ENCODE data around the gene SPIRE2.
"Not testable (repeated sequence)": the region's sequence is repeated elsewhere in the genome, so short reads cannot be mapped to it uniquely, and the experiment has no call there.

The SPIRE2 gene

DNA sequence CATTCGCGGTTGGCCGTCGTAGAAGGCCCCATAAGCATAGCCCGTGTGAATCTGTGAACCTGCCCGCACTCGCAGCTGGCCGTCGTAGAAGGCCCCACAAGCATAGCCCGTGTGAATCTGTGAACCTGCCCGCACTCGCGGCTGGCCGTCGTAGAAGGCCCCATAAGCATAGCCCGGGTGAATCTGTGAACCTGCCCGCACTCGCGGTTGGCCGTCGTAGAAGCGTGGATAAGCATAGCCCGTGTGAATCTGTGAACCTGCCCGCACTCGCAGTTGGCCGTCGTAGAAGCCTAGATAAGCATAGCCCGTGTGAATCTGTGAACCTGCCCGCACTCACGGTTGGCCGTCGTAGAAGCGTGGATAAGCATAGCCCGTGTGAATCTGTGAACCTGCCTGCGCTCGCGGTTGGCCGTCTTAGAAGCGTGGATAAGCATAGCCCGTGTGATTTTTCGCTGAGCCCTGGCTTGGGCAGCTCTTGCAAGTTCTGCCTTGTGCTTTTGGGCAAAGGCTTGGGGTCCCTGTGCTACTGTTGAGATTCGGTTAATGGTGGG is 6.6 kb downstream of the SPIRE2 start:
- DNase-seq (ENCODE audit: low read depth in 4 of 4, low spot score in 1 of 4), result not testable (repeated sequence)

DNA sequence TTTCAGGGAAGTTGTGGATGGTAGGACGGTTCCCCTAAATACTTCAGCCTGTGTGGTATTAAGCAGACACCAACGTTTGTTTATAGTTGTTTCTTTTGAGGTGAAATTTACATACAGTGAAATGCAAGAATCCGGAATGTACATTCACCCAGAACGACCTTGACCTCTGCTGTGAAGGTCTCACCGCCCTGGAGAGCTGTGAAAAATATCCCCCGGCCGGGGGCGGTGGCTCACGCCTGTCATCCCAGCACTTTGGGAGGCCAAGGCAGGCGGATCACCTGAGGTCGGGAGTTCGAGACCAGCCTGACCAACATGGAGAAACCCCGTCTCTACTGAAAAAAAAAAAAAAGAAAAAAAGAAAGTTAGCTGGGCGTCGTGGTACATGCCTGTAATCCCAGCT is 8.2 kb downstream of the SPIRE2 start:
- not testable (repeated sequence) for DNase-seq (ENCODE audit: low read depth in 4 of 4, low spot score in 1 of 4)

DNA sequence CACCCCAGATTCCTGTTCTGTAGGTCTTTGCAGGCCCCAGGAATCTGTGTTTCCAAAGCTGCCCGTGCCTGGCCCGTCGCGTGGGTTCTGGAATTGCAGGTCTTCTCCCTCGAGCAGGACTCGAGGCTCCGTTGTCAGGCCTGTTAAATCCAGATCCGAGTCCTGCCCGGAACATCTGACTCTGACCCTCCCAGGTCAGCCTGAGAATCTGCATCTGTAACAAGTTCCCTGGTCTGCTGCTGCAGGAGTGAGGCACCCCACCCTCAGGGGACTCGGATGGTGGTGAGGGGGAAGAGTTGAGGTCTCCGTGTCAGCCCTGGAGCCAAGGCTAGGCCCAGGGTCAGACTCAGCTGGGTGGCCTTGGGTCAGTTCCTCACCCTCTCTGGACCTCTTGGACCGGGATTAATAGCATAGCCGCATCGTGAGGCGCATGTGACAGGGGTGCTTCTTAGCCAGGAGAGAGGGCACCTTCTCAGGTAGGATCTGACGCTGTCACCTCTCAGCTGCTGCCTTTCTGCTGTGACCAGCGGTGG is 8.8 kb downstream of the SPIRE2 start:
- DNase-seq (ENCODE audit: low read depth in 4 of 4, low spot score in 1 of 4), result no peak

DNA sequence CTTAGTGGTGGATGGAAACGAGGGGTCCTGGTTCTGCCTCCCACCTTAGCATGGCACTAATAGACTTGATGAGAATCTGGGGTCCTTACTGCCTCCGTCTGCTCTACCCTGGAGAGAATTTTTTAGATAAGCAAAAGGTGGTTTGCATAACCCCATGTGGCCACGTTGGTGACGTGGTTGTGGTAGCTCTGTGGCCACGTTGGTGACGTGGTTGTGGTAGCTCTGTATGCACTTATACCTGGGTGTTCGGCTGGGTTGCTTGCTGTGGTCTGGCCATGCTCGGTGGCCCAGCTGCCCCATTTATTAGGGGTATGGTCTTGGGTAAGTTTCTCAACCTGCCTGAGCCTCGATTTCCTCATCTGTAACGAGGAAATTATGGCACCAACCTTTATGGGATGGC is 13.0 kb downstream of the SPIRE2 start:
- no peak for DNase-seq (ENCODE audit: low read depth in 4 of 4, low spot score in 1 of 4)

DNA sequence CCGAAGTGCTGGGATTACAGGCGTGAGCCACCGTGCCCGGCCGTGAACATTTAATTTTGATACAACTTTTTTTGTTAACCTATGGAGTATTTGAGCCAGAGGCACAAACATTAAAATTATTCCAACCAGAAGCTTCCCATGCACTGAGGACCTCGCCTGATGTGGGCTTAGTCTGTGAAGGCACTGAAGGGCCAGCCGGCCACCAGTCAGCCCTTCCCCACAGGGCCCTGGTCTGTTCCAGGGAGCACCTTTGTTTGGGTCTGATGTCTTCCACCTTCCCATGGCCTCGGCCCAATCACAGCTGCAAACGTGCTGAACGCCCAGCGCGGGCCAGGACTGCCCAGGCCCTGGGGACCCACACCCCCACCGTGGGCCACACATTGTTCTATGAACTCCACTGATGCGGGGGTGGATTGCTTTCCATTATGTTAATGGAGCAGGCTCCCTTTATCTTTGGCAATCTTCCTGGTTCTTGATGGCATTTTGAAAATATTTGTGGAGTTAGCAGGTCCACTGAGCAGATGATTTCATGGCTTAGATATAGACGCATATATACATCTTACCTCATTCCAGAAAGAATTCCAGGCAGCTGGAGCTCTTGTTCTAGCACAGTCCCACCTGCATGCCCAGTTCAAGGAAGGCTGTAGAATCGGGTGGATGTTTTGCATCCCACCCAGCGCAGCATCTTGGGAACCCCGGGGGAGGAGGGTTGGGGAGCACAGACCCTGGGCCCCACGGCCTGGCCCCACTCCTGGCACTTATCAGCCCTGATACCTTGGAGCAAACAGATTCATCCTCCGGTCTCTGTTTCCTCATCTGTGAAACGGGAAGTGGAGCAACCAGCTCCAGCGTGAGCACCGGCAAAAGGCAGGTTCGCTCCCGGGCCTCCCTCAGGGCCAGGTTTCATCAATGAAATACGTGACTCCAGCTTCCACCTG is 14.5 kb downstream of the SPIRE2 start:
- DNase-seq (ENCODE audit: low read depth in 4 of 4, low spot score in 1 of 4), result no peak

DNA sequence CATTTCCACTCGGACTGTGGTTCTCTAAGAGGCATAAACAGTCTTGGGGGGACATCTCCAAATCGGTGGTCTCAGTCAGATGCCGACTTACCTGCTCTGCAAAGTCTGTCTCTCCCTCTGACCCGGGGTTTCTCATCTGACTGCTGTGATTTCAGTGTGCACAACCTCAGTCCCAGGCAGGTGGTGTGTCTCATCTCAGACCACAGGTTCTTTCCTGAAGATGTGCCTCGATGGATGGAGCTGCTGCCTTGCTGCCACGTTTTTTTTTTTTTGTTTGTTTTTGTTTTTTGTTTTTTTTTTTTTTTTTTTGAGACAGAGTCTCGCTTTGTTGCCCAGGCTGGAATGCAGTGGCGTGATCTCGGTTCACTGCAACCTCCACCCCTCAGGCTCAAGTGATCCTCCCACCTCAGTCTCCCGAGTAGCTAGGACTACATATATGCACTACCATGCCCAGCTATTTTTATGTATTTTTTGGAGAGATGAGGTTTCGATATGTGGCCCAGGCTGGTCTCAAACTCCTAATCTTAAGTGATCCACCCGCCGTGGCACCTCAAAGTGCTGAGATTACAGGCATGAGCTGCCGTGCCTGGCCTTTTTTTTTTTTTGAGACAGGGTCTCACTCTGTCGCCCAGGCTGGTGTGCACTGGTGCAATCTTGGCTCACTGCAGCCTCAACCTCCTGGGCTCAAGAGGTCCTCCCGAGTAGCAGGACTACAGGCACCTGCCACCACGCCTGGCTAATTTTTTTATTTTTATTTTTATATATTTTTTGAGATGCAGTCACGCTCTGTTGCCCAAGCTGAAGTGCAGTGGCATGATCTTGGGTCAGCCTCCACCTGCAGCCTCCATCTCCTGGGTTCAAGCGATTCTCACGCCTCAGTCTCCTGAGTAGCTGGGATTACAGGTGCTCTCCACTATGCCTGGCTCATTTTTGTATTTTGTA is 15.4 kb downstream of the SPIRE2 start:
- DNase-seq (ENCODE audit: low read depth in 4 of 4, low spot score in 1 of 4), result no peak

DNA sequence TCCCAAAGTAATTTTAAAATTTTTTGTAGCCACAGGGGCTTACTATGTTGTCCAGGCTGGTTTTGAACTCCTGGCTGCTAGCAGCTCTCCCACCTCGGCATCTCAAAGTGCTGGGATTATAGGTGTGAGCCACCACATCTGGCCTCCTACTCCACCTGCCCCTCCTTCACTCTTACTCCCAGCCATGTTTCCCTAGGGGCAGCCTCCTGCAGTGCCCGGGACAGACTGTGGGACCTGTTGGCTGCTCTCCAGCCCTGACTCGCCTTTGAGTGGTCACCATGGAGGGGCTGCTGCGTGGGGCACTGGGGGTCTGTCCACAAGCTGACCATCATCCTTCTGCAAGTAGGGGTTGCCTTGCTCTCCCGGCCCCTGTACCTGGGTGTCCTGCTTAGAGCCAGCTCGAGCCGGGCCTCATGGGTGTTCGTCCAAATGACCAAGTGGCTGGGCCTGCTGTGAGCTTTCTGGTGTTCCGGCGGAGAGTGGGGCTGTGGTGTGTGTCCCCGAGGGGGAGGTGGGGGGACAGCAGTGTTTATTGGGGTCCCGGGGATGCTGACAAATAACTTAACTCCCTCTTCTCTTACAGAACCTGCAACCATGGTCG is 16.6 kb downstream of the SPIRE2 start:
- no peak for DNase-seq (ENCODE audit: low read depth in 4 of 4, low spot score in 1 of 4)

DNA sequence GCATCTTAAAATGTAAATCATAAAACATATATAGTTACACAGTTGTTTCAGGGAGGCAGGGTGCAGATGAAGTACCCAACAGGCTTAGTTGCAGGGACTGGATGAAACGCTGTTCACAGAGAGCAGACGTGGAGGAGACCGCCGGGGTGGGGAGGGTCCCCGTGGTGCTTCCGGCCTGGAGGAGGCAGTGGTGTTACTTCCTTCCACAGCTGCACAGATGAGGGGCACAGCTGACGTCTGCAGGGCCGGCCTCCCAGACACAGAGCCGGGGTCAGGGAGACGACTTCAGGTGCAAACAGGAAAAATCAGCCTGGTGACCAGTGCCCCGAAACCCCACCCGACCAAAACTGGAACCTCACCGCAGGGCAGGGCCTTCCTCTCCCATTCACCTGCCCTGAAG is 17.1 kb downstream of the SPIRE2 start:
- DNase-seq (ENCODE audit: low read depth in 4 of 4, low spot score in 1 of 4), result no peak

DNA sequence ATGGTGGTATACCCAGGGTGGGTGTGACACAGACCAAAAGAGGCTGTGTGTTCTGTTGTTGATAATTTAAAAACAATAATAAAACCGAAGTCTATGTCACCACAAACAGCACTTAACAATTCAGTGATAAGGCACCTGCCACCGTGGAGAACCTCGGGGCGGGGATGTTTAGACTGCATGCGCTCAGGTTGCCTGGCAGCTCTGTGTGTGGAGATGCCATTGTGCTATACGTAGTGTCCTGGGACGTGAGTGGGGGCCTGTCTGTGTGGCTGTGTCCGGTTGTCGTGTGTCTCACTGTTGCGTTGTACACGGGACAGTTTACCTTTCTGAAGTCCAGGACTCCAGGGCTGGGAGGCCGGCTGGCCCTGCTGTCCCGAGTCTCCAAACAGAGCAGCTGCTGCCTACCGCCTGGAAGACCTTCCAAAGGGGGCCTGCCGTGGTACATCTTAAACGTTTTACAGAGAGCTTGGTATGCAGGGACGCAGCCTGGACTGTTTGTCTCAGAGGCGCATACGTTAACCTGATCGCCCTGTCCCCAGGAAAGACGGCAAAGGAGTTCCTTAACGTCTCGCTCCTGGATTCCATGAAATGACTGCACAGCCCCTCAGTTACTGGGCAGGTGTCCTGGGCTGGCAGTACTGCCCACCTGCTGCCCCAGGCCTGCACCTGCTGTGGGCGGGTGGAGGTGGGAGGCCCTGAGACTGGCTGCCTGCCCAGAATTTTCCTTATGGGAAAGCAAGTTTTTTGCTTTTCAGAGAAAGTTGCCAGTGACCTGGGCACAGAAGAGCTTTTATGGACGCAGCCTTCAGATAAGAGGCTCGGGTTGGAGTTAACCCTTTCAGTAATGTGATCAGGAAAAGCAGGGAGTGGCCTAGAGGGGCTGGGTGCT is 19.0 kb downstream of the SPIRE2 start:
- DNase-seq (ENCODE audit: low read depth in 4 of 4, low spot score in 1 of 4), result no peak

DNA sequence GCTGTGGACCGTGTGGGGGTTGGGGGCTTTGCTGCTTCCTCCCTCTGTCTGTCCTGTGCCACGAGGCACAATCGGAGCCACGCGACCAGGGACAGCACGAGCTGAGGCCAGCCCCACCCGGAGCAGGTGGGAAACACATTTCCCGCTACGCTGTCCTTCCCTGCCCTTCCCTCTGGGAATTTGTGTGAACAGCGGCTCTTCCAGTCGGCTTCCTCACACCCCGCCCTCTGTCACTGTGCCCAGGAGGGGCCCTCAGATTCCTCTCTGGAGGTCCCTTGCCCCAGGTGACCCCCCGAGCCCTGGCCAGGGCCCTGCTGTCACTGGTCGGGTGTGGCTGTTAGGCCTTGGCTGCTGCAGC is 19.6 kb downstream of the SPIRE2 start:
- no peak for DNase-seq (ENCODE audit: low read depth in 4 of 4, low spot score in 1 of 4)

DNA sequence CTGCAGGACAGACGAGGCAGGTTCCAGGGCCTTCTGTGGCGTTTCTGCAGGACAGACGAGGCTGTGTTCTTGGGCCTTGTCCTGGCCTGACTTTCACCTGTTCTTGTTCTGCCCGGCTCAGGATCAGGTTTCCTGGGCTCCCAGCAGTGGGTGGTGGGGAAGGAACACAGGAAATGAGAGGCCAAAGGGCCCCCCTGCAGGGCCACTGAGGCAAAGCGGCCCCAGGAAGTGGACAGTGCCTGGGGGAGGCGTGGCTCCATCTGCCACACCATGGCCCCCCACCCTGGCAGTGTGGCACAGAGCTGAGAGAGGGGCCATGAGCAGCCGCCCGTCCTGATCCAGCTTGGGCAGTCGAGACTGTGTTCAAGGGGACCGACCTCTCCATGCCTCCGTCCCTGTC is 20.7 kb downstream of the SPIRE2 start:
- no peak for DNase-seq (ENCODE audit: low read depth in 4 of 4, low spot score in 1 of 4)

DNA sequence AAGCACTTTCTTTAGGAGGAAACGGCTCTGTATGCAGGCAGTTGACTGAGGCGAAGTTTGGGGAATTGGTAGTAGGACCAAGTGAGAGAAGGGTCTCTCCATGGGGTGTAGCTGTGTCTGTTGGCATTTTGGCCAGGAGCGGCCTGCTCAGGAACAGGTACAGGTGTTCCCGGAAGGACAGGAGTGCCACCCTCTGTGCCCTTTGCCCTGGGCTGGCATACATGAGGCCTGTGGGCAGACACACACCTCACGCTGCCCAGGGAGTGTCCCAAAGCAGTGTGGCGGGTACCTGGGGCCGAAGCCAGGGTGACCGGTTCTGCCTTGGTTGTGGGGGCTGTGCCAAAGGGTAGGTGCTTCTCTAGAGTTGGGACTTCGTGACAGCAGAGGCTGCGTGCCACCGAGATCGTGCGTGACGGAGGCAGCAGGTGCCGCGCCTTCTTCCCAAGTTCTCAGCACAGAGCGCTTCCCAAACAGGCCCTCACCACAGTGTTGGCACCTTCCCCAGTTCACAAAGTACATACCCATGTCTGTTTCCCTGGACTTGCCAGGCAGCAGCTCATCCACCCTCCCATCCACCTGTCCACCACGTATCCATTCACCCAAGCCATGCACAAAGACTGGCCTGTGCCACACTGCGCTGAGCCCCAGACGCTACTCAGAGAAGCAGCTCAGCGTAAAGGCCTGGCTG is 25.2 kb downstream of the SPIRE2 start:
- no peak for DNase-seq (ENCODE audit: low read depth in 4 of 4, low spot score in 1 of 4)

DNA sequence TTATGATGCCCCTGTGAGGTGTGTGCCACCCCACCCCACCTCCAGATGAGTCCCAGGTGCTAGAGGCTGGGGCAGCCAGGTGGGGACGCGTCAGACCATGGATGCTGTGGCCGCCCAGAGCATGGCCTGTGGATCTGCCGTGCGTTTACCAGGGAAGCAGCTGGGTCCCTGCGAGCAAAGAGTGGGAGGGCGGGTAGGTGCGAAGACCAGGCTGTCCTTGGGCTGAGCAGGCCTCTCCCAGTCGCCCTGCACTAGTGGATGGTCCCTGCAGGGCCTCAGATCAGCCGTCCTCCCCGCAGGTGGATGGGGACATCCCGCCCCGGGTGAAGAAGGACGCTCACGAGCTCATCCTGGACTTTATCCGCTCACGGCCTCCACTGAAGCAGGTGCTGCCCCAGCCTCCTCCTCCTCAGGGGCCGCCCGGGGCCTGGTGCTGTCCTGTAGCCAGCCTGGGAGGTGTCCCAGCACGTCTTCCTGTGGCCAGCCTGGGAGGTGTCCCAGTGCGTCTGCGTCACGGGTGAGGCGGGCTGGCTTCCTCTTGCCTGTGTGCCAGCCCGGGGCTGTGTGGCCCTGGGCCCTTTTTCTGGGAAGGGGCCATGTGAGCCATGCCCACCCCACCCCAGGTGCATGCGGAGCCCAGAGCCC is 27.1 kb downstream of the SPIRE2 start:
- DNase-seq (ENCODE audit: low read depth in 4 of 4, low spot score in 1 of 4), result no peak

DNA sequence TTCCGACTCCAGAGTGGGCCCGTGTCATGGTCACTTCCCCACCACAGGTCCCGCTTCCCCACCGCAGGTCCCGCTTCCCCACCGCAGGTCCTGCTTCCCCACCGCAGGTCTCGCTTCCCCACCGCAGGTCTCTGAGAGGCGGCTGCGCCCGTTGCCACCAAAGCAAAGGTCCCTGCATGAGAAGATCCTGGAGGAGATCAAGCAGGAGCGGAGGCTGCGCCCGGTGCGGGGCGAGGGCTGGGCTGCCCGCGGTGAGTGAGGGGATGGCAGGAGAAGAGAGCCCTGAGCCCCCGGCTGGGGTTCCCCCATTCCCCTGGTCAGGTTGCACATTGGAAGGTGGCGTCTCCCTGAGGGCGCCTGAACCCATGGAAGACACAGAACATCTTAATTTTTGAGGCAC is 27.7 kb downstream of the SPIRE2 start:
- DNase-seq (ENCODE audit: low read depth in 4 of 4, low spot score in 1 of 4), result no peak

DNA sequence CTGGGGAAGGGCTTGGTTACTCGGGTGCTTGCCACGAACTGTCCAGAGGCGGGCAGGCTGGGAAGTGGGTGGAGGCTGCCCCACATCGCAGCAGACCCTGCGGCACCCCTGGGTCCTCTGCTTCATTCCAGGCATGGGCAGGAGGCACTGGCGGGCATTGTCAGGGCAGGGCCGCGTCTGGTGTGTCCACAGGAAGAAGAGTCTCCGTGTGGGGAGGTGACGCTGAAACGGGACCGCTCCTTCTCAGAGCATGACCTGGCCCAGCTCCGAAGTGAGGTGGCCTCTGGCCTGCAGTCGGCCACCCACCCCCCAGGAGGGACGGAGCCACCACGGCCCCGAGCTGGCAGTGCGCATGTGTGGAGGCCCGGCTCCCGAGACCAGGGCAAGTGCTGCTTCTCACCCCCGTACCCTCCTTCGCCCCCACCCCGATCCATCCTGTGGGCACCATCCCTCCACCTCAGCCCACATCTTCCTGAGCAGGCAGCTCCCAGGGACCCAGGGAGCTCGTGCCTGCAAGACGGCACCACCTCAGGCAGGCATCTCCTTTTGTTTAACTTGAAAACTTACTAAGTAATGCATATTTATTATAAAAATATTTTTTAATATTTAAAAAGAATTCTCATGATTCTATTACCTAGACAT is 30.8 kb downstream of the SPIRE2 start:
- DNase-seq (ENCODE audit: low read depth in 4 of 4, low spot score in 1 of 4), result no peak

DNA sequence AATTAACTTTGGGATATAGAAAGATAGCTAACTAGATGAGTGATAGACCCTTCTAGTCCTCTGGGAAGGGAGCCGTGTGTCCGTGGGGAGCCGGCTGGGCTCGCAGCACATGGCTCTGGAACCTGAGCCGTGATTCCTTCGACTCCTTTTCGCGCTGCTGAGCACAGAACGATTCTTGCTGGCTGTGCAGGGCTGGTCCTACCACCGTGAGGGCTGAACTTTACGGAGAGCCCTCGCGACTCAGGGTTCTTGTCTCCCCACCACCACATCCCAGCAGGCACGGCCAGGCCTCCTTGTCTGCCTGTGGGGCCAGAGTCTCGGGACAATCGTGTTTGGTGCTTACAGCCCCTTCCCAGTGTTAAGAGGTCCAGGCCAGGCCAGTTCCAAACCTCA is 31.3 kb downstream of the SPIRE2 start:
- DNase-seq (ENCODE audit: low read depth in 4 of 4, low spot score in 1 of 4), result no peak

DNA sequence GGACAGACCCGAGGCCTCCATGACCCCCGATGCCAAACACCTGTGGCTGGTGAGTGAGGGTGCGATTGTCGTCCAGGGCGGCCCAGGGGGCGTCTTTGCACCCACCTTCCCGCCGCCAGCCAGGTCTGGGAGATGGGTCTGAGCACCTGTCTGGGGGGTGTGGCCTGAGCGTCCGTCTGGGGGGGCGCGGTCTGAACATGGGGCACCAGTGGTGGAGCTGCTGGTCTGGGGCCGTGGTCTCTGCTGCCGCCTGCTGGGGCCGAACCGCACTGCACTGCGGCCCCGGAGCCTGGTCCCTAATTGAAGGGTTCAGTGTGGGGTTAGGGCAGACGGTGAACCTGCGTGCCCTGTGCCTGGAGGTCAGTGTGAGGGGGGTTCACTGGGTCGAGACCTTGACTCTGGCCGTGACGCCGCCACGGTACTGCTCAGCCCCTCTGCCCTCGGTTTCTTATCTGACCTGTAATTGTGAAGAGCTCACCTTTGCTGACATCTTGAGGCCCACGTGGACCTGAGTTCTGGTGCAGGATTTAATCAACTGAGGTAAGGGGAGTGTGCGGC is 32.6 kb downstream of the SPIRE2 start:
- DNase-seq (ENCODE audit: low read depth in 4 of 4, low spot score in 1 of 4), result peak in 3 of 4 experiments; percentile 59 to 71 (median 62)

DNA sequence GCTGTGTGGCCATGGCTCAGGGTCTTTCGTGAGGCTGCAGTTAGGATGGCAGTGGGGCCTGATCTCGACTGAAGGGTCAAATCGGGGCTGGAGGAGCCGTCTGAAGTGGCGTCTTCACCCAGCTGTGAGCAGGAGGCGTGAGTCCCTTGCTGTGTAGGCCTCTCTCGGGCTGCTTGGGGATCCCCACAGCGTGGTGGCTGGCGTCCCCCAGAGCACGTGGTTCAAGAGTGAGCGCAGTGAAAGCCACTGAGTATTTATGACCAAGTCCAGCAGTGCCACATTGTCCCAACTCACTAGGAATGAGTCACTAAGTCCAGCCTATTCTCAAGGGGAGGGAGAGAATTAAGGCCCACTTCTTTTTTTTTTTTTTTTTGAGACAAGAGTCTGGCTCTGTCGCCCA is 33.4 kb downstream of the SPIRE2 start:
- no peak for DNase-seq (ENCODE audit: low read depth in 4 of 4, low spot score in 1 of 4)

Data from stimulated activated CD4-positive, alpha-beta T cell treated with anti-CD3 and anti-CD28 coated beads, Interleukin-1b, Interleukin-23, amount 100 ng/mL, for 24 hours (primary cell).